C4-2B (cell line): Measurements from ENCODE around the gene EMILIN2.

Experiments
- H3K27ac ChIP-seq: fragments of 450-650 bp; 2 replicates; pipeline ENCODE4 v1.5.1; 2017
- ZFX ChIP-seq: fragments of 450-650 bp; IDR thresholded peaks from 2 replicates; pipeline ENCODE4 v1.6.1; 2017
- TF ChIP-seq, protein P1 (sequence below): fragments of 450-650 bp; conservative IDR thresholded peaks from 2 replicates; pipeline ENCODE4 v1.5.1; 2017; ENCODE audit warnings: mild to moderate bottlenecking

The EMILIN2 gene

DNA sequence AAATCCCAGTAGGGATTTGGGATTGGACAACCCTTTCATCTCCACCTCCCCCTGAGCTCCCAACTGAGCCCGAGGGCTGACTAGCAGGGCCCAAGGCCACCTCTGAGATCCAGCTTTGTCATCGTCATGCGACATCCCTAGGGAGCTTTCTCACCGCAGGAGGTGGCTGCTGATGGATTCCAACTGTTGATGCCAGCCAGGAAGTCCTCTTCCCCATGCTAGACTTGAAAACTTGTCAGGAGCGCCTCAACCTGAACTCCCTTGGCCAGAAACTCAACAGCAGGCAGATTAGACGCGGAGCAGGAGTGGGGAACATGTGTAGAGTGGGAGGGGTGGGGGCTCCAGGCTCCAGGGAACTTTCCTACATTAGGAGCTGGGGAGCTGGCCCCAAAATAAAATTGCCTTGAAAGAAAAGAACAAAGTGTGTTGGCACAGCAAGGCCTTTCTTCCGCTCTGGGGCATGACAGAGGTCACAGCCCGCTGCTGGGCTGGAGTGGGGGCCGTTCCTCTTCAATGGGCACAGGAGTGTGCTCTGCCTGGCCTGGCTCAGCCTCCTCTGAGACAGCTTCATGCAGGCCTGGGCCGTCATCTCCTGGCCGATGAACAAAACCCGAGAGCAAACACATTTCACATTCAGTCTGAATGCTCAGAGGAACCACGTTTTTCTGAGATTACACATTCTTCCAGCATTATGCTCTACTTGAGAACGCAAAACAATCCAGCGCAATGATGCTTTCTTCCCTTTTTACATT, 34.5 kb downstream of the EMILIN2 start:
- no peak overlapping the region for H3K27ac ChIP-seq
- TF ChIP-seq, protein P1, sequence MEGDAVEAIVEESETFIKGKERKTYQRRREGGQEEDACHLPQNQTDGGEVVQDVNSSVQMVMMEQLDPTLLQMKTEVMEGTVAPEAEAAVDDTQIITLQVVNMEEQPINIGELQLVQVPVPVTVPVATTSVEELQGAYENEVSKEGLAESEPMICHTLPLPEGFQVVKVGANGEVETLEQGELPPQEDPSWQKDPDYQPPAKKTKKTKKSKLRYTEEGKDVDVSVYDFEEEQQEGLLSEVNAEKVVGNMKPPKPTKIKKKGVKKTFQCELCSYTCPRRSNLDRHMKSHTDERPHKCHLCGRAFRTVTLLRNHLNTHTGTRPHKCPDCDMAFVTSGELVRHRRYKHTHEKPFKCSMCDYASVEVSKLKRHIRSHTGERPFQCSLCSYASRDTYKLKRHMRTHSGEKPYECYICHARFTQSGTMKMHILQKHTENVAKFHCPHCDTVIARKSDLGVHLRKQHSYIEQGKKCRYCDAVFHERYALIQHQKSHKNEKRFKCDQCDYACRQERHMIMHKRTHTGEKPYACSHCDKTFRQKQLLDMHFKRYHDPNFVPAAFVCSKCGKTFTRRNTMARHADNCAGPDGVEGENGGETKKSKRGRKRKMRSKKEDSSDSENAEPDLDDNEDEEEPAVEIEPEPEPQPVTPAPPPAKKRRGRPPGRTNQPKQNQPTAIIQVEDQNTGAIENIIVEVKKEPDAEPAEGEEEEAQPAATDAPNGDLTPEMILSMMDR, result no peak
- TF ChIP-seq ZFX, result no peak

GRCh38 chr18:2881840-2882195, 35.0 kb downstream of the EMILIN2 start:
- no peak overlapping the region for H3K27ac ChIP-seq
- TF ChIP-seq, protein P1, result no peak
- no peak for TF ChIP-seq ZFX

DNA sequence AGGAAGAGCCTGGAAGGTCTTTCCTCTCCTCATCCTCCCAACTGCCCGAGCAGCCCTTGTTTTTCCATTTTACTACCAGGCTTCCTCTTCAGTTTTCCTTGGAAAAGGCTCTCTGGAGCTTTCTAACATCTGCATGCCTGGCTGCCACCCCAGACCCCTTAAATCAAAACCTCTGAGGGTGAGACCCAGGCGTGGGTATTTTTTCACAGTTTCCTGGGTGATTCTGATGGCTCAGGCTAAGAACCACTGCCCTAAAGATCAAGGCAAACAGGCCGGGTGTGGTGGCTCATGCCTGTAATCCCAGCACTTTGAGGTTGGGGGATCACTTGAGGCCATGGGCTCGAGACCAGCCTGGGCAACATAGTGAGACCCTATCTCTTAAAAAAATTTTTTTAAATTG, 35.4 kb downstream of the EMILIN2 start:
- TF ChIP-seq, protein P1, result no peak
- H3K27ac ChIP-seq, result no peak overlapping the region

GRCh38 chr18:2883076-2883735, 36.4 kb downstream of the EMILIN2 start:
- H3K27ac ChIP-seq, result no peak overlapping the region
- TF ChIP-seq, protein P1, result no peak
- no peak for TF ChIP-seq ZFX

- no peak overlapping the region for H3K27ac ChIP-seq
These were observed 38.0 kb downstream of the EMILIN2 start for GRCh38 chr18:2884706-2885285.

DNA sequence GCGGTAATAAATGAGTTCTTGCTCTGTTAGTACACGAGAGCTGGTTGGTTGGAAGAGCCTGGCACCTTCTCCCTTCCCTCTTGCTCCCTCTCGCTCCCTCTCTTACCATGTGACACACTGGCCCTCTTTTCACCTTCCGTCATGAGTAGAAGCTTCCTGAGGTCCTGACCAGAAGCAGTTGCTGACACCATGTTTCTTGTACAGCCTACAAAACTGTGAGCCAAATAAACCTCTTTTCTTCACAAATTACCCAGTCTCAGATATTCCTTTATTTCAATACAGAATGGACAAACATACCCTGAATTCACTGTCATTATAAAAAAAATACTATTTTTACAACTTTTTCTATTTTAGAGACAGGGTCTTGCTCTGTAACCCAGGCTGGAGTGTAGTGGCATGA, 40.7 kb downstream of the EMILIN2 start:
- TF ChIP-seq ZFX, result no peak
- TF ChIP-seq, protein P1, result no peak
- no peak overlapping the region for H3K27ac ChIP-seq

More at GRCh38 chr18:2884706-2885285, 38.0 kb downstream of the EMILIN2 start:
- TF ChIP-seq, protein P1, result no peak
- no peak for TF ChIP-seq ZFX

DNA sequence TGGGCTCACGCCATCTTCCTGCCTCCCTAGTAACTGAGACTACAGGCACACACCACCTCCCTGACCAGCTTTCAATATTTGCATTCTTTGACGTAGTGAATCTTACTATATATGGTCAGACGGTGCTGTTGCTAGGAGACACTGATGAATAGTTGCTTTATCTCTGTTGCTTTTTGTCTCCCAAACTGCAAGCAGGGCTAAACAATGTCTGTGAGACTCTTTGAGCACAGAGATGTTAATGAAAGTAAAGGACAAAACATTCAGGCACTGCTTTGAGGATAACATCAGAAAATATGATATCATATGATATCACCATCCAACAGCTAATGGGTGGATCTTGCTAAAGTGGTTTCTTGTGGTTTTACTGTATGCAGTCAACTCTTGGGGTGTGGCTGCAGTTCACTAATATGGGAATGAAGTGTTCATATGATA, 43.0 kb downstream of the EMILIN2 start:
- TF ChIP-seq, protein P1, result no peak
- TF ChIP-seq ZFX, result no peak

More for the DNA sequence above, 43.0 kb downstream of the EMILIN2 start:
- H3K27ac ChIP-seq, result no peak overlapping the region
